Measurements from ENCODE around the gene ASB3. TPM values are rescaled to one million over a fixed set of nuclear protein-coding genes. Genes with fewer than 3 reads are reported as not detected.

Gene ASB3
- total and polyA plus RNA-seq, 9 of the 15 experiments (the other 6 are each of a cell fraction or from before 2014, with no cell fraction given): 13.6 to 35.3 (median 18.7) TPM

DNA sequence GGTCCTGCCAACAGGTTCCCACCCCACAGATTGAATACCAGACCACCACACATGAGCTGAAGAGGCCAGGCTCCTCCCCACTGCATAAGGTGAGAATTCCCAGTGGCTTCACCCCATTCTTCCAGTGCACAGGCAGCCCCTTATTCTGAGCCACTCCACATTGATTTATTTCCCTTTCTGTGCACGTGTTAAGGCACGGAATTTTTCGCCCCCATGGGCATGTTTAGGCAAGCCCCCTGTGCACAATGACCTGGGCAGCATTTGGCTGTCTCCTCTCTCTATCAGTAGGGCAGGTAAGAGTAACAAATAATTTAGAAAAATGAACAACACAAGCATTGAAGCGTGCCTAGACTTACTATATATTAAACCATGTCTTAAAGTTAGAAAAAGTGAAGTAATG is 34.4 kb downstream of the ASB3 start:
- no peaks in the 10 kb centered on the region for H3K9me3 ChIP-seq (replicated peaks; ENCODE audit: control insufficient read depth, insufficient read depth, low read depth, low read length)
- intact Hi-C loops (cut with micrococcal nuclease): no loop called here
- TF ChIP-seq, protein P1, sequence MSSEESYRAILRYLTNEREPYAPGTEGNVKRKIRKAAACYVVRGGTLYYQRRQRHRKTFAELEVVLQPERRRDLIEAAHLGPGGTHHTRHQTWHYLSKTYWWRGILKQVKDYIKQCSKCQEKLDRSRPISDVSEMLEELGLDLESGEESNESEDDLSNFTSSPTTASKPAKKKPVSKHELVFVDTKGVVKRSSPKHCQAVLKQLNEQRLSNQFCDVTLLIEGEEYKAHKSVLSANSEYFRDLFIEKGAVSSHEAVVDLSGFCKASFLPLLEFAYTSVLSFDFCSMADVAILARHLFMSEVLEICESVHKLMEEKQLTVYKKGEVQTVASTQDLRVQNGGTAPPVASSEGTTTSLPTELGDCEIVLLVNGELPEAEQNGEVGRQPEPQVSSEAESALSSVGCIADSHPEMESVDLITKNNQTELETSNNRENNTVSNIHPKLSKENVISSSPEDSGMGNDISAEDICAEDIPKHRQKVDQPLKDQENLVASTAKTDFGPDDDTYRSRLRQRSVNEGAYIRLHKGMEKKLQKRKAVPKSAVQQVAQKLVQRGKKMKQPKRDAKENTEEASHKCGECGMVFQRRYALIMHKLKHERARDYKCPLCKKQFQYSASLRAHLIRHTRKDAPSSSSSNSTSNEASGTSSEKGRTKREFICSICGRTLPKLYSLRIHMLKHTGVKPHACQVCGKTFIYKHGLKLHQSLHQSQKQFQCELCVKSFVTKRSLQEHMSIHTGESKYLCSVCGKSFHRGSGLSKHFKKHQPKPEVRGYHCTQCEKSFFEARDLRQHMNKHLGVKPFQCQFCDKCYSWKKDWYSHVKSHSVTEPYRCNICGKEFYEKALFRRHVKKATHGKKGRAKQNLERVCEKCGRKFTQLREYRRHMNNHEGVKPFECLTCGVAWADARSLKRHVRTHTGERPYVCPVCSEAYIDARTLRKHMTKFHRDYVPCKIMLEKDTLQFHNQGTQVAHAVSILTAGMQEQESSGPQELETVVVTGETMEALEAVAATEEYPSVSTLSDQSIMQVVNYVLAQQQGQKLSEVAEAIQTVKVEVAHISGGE (CRISPR knock-in tag; IDR thresholded peaks at IDR 0.05): no peak
- no peak for TF ChIP-seq SUPT5H (IDR thresholded peaks at IDR 0.05)
- TF ChIP-seq ADNP (tag; IDR thresholded peaks at IDR 0.05): no peak
- no peak for TF ChIP-seq ZNF695 (CRISPR knock-in tag; IDR thresholded peaks at IDR 0.05)
- TF ChIP-seq, protein P2, sequence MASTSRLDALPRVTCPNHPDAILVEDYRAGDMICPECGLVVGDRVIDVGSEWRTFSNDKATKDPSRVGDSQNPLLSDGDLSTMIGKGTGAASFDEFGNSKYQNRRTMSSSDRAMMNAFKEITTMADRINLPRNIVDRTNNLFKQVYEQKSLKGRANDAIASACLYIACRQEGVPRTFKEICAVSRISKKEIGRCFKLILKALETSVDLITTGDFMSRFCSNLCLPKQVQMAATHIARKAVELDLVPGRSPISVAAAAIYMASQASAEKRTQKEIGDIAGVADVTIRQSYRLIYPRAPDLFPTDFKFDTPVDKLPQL (IDR thresholded peaks at IDR 0.05; ENCODE audit: extremely low read depth, insufficient read length): no peak
- no peaks in the 10 kb centered on the region for H4K20me1 ChIP-seq (replicated peaks; ENCODE audit: control insufficient read depth, insufficient read depth, low read length)
- POLR2A ChIA-PET: no interaction called here
- H3K36me3 ChIP-seq (ENCODE audit: control insufficient read depth, insufficient read depth, low read length): peaks cover 21% of the 10 kb centered on the region; the same call in 2 of the 3 replicates
- ATAC-seq (no peak), DNase-seq (ENCODE audit: extremely low read depth in 1 of 4, low spot score in 3 of 4) (no peak), FAIRE-seq (no peak)
- H3K4me2 ChIP-seq (ENCODE audit: insufficient read depth, low read length): no peak overlapping the region
- in situ Hi-C loops (cut with MboI): no loop called here
- H3K4me1 ChIP-seq (replicated peaks in 1 of 2; ENCODE audit: control insufficient read depth in 2 of 2, insufficient read depth in 2 of 2, low read length in 2 of 2): no peaks in the 10 kb centered on the region
- WGBS (ENCODE audit: insufficient coverage, low coverage, missing lambda C conversion rate): 48% methylated on average over 4 of the region's 4 CpGs
- no peaks in the 10 kb centered on the region for H3K27me3 ChIP-seq (ENCODE audit: control insufficient read depth in 2 of 2, insufficient read depth in 2 of 2, low read length in 2 of 2)
- H3K27ac ChIP-seq (ENCODE audit: extremely low read depth, low read depth, low read length): no peak overlapping the region
- CTCF ChIA-PET (ENCODE audit: low intra/inter-chr PET ratio): no interaction called here
- H2AFZ ChIP-seq (ENCODE audit: low read depth, low read length): no peak overlapping the region
- no peaks in the 10 kb centered on the region for H3K79me2 ChIP-seq (ENCODE audit: control insufficient read depth, insufficient read depth, low read length)
- no peak overlapping the region for H3K4me3 ChIP-seq
- no peak overlapping the region for H3K9ac ChIP-seq (ENCODE audit: insufficient read depth in 1 of 2, low read depth in 2 of 2, low read length in 2 of 2)
- H3K9me1 ChIP-seq (ENCODE audit: control insufficient read depth, insufficient read depth, low read length): no peaks in the 10 kb centered on the region
- BruUV-seq (replicated peaks): no TSS peak
